ENCODE results near the gene KLHL29.

DNA sequence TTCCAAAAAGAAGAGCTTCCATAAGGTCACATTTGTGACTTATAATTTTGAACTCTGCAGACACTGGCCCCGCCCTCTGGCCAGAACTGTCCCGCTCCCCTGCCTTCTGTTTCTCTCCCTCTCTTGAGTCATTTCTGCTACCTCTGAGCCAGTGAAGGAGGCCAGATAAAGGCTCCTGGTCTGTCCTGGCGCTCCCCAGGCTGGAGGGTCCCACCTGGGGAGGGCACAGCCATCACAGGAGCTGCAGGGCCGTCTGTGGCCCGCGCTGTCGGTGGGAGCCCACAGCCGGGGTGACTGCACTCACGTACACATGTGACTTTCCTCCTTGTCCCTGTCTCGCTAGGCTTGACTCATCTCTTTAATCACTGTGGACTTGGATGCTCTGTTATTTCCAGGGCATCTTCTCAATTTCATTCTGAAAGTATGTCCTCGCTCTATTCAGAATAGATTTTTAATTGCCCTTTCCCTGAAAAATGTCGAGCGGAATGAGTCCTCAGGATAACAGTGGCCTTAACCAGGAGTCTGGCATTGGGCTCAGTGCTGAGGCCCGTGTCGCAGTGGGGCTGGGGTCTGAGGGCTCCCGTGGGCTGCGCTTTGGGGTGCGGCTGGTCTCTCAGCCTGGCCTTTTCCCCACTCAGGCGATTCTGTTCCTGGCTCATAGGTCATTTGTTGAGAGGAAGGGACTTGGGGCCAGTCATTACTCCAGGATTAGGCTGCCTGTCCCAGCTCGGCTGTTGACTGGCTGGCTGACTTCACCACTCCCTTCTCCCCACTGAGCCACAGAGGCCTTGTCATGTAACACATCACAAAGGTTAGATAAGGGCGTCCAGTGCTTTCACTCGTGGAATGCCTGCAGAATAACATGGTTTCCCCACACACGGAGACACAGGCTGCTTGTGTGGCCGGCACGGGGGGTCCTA, 34.5 kb downstream of the KLHL29 start:
- TF ChIP-seq, protein P1, sequence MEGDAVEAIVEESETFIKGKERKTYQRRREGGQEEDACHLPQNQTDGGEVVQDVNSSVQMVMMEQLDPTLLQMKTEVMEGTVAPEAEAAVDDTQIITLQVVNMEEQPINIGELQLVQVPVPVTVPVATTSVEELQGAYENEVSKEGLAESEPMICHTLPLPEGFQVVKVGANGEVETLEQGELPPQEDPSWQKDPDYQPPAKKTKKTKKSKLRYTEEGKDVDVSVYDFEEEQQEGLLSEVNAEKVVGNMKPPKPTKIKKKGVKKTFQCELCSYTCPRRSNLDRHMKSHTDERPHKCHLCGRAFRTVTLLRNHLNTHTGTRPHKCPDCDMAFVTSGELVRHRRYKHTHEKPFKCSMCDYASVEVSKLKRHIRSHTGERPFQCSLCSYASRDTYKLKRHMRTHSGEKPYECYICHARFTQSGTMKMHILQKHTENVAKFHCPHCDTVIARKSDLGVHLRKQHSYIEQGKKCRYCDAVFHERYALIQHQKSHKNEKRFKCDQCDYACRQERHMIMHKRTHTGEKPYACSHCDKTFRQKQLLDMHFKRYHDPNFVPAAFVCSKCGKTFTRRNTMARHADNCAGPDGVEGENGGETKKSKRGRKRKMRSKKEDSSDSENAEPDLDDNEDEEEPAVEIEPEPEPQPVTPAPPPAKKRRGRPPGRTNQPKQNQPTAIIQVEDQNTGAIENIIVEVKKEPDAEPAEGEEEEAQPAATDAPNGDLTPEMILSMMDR (conservative IDR thresholded peaks at IDR 0.05; ENCODE audit: low read depth in 2 of 2) = no peak
- no peak for TF ChIP-seq POLR2AphosphoS5 (IDR thresholded peaks at IDR 0.05; ENCODE audit: low read depth)
- TF ChIP-seq ZNF114 (CRISPR knock-in tag; IDR thresholded peaks at IDR 0.05) = no peak
